Fibroblast of lung (primary cell): Measurements from ENCODE around the gene PTPN2. TPM values are rescaled to one million over a fixed set of nuclear protein-coding genes. Genes with fewer than 3 reads are reported as not detected.

Experiments used
- DNase-seq, 2 donors: peaks; one replicate each; pipeline versions ENCODE4 v3.0.0 to v3.0.0-alpha.2; 2010; ENCODE audit warnings: low read depth in 2 of 2
- H2AFZ ChIP-seq: 2 replicates; pipeline ENCODE4 v1.5.1; 2012; ENCODE audit warnings: low read length, control low read depth, inconsistent platforms
- H3K27ac ChIP-seq: 2 replicates; pipeline ENCODE4 v1.5.1; 2011; ENCODE audit warnings: low read length, control low read depth; ENCODE audit not compliant: insufficient read depth
- H3K27me3 ChIP-seq: 2 replicates; pipeline ENCODE4 v1.5.1; 2011; ENCODE audit warnings: mild to moderate bottlenecking, low read length; ENCODE audit not compliant: control insufficient read depth, insufficient read depth
- H3K36me3 ChIP-seq: 2 replicates; pipeline ENCODE4 v1.5.1; 2011; ENCODE audit warnings: low read length; ENCODE audit not compliant: control insufficient read depth, insufficient read depth
- H3K4me1 ChIP-seq: 2 replicates; pipeline ENCODE4 v1.5.1; 2011; ENCODE audit warnings: low read length; ENCODE audit not compliant: control insufficient read depth, insufficient read depth; ENCODE audit errors: extremely low read depth
- H3K4me2 ChIP-seq: 2 replicates; pipeline ENCODE4 v1.5.1; 2011; ENCODE audit warnings: low read length, control low read depth; ENCODE audit not compliant: insufficient read depth; ENCODE audit errors: extremely low read depth
- H3K4me3 ChIP-seq, 4 experiments: fragments of 200-600 bp in 1 of 4; sonication (generic) in 1 of 4; replicated peaks in 1 of 4; 2 replicates each; pipeline ENCODE4 v1.5.1; 2011 to 2016; ENCODE audit warnings: low read length in 4 of 4, low read depth in 3 of 4, mild to moderate bottlenecking in 3 of 4, control low read depth in 2 of 4, inconsistent platforms in 1 of 4, mixed read lengths in 1 of 4; ENCODE audit not compliant: insufficient read depth in 1 of 4; ENCODE audit errors: control extremely low read depth in 1 of 4
- H3K79me2 ChIP-seq: 2 replicates; pipeline ENCODE4 v1.5.1; 2012; ENCODE audit warnings: mild to moderate bottlenecking, low read length, inconsistent platforms; ENCODE audit not compliant: control insufficient read depth, insufficient read depth
- H3K9ac ChIP-seq: 2 replicates; pipeline ENCODE4 v1.5.1; 2011; ENCODE audit warnings: mild to moderate bottlenecking, low read length, control low read depth; ENCODE audit not compliant: insufficient read depth
- H3K9me3 ChIP-seq: 2 replicates; pipeline ENCODE4 v1.5.1; 2012; ENCODE audit warnings: low read depth, low read length; ENCODE audit not compliant: control insufficient read depth, insufficient read depth
- H4K20me1 ChIP-seq: 2 replicates; pipeline ENCODE4 v1.5.1; 2011; ENCODE audit warnings: low read length; ENCODE audit not compliant: control insufficient read depth, insufficient read depth; ENCODE audit errors: extremely low read depth
- CTCF ChIP-seq, 2 donors: IDR thresholded peaks in 1 of 2; conservative IDR thresholded peaks in 1 of 2; 1 replicate in 1 of 2; 2 replicates in 1 of 2; pipeline ENCODE4 v1.5.1; 2011 to 2012; ENCODE audit warnings: low read length in 2 of 2, control low read depth in 1 of 2, inconsistent platforms in 1 of 2, low read depth in 1 of 2, mild to moderate bottlenecking in 1 of 2
- EZH2 ChIP-seq: IDR thresholded peaks from 2 replicates; pipeline ENCODE4 v1.5.1; 2012; ENCODE audit warnings: low read length, control low read depth, mild to moderate bottlenecking; ENCODE audit errors: missing control alignments
- polyA plus RNA-seq, 2 donors: library from polyadenylated mRNA; depleted of rRNA in 1 of 2; stranded (reverse) in 1 of 2; unstranded in 1 of 2; fragments of >200 nt; gene quantifications; 2 replicates each; pipeline ENCODE4 v1.2.1, GENCODE V29; 2011 to 2012; ENCODE audit warnings: missing spikeins in 1 of 2
- total RNA-seq: library from RNA; depleted of rRNA; stranded (reverse); fragments of >200 nt; gene quantifications from 2 replicates; pipeline ENCODE4 v1.2.1, GENCODE V29; 2014

PTPN2 gene
- total and polyA plus RNA-seq, 2 donors (not counting 1 experiment from before 2014, with no cell fraction given): 23.6 to 23.7 TPM

DNA sequence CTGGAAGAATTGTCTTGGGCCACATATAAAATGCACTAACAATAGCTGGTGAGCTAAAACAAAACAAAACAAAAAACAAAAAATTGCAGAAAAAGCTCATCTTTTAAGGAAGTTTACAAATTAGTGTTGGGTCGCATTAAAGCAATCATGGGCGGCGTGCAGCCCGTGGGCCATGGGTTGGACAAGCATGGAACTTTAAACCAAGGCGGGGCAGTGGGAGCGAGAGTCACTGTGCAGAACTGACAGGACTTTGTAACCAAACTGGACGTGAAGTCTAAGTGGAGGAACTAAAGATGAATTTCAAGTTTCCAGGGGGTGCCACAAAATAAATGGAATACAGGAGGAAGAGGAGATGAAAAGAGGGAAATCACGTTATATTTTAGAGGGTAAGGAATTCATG is 100.5 kb downstream of the PTPN2 start:
- Histone ChIP-seq H3K36me3 (no peaks in the 10 kb centered on the region), H3K27ac (no peak overlapping the region)
- DNase-seq: no peak

GRCh38 chr18:12782521-12782920 is 101.5 kb downstream of the PTPN2 start:
- TF ChIP-seq CTCF (conservative IDR thresholded peaks at IDR 0.05 in 1 of 2, IDR thresholded peaks at IDR 0.05 in 1 of 2; ENCODE audit: low read depth in 1 of 2, low read length in 2 of 2) (no peak), EZH2 (no peak)
- Histone ChIP-seq H2AFZ (no peak overlapping the region), H3K36me3 (no peaks in the 10 kb centered on the region), H3K4me2 (no peak overlapping the region), H4K20me1 (no peaks in the 10 kb centered on the region), H3K9me3 (no peaks in the 10 kb centered on the region), H3K27me3 (peaks cover 3% of the 10 kb centered on the region), H3K4me3 (no peak overlapping the region), H3K4me1 (no peaks in the 10 kb centered on the region), H3K9ac (no peak overlapping the region), H3K27ac (no peak overlapping the region), H3K79me2 (no peaks in the 10 kb centered on the region)
- no peak for DNase-seq

More for the DNA sequence above, 100.5 kb downstream of the PTPN2 start:
- Histone ChIP-seq H4K20me1 (no peaks in the 10 kb centered on the region), H3K27me3 (peaks cover 3% of the 10 kb centered on the region), H3K9ac (no peak overlapping the region), H3K79me2 (no peaks in the 10 kb centered on the region), H3K4me1 (no peaks in the 10 kb centered on the region), H3K9me3 (no peaks in the 10 kb centered on the region), H3K4me3 (no peak overlapping the region), H2AFZ (no peak overlapping the region), H3K4me2 (no peak overlapping the region)
- no peak for TF ChIP-seq CTCF (conservative IDR thresholded peaks at IDR 0.05 in 1 of 2, IDR thresholded peaks at IDR 0.05 in 1 of 2; ENCODE audit: low read depth in 1 of 2, low read length in 2 of 2)
- no peak for TF ChIP-seq EZH2

GRCh38 chr18:12779456-12779855 is 104.6 kb downstream of the PTPN2 start:
- Histone ChIP-seq H3K79me2 (no peaks in the 10 kb centered on the region), H3K9me3 (no peaks in the 10 kb centered on the region), H4K20me1 (no peaks in the 10 kb centered on the region), H3K9ac (no peak overlapping the region), H3K4me1 (no peaks in the 10 kb centered on the region), H3K4me3 (no peak overlapping the region), H3K27ac (no peak overlapping the region), H3K27me3 (peaks cover 3% of the 10 kb centered on the region), H3K4me2 (no peak overlapping the region), H2AFZ (no peak overlapping the region), H3K36me3 (no peaks in the 10 kb centered on the region)
- no peak for DNase-seq
- TF ChIP-seq CTCF (conservative IDR thresholded peaks at IDR 0.05 in 1 of 2, IDR thresholded peaks at IDR 0.05 in 1 of 2; ENCODE audit: low read depth in 1 of 2, low read length in 2 of 2): no peak
- TF ChIP-seq EZH2: no peak
